ENCODE measurements around the gene MPC2. TPM values are rescaled to one million over a fixed set of nuclear protein-coding genes. Genes with fewer than 3 reads are reported as not detected.

MPC2 gene
- total and polyA plus RNA-seq, 2 of the 8 experiments (the other 6 are each of a cell fraction or from before 2014, with no cell fraction given) = 18.6 to 40.9 TPM

DNA sequence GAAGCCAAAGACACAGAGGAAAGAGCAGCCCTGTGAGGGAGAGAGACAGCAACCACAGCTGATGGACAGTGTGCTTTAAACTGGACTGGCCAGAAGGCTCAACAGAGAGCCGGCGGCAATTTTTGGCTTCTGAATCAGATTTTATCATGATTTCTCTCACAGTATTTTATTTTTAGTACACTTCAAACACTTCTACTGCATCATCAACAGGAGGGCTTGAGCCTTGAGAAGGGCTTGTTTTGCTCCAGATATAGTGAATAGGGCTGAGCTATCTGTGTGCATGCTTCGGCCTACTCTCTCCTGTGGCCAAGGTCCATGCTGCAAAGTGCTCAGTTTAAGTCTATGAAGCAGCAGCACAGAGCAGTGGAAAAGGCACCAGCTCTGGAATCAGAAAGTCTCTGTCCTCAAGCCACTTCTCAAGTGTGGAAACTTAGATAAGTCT, 56.3 kb downstream of the MPC2 start:
- H2BK20ac ChIP-seq (ENCODE audit: low read length) = no peak overlapping the region
- H3K79me1 ChIP-seq (ENCODE audit: low read depth, low read length) = no peaks in the 10 kb centered on the region
- no peak overlapping the region for H2BK5ac ChIP-seq (ENCODE audit: low read depth, low read length)
- H3K4me1 ChIP-seq (replicated peaks in 1 of 4; ENCODE audit: control insufficient read depth in 3 of 4, insufficient read depth in 4 of 4, low read length in 3 of 4) = no peaks in the 10 kb centered on the region
- H4K5ac ChIP-seq (ENCODE audit: insufficient read length, low read depth, low read length) = no peak overlapping the region
- no peak overlapping the region for H3K27ac ChIP-seq (ENCODE audit: low read depth, low read length)
- H3K56ac ChIP-seq (replicated peaks; ENCODE audit: insufficient read length, low read depth, low read length) = no peak overlapping the region
- H4K8ac ChIP-seq (ENCODE audit: extremely low read depth, insufficient read depth, low read length) = no peak overlapping the region
- no peaks in the 10 kb centered on the region for H3K27me3 ChIP-seq (replicated peaks in 1 of 4; ENCODE audit: control insufficient read depth in 3 of 4, extremely low read depth in 1 of 4, insufficient read depth in 3 of 4, low read length in 3 of 4)
- H2BK15ac ChIP-seq (ENCODE audit: low read length) = no peak overlapping the region
- no peaks in the 10 kb centered on the region for H3K9me3 ChIP-seq (ENCODE audit: insufficient read depth in 2 of 2, low read depth in 1 of 2, low read length in 1 of 2)
- no peak for DNase-seq (ENCODE audit: low read depth in 1 of 2, low spot score in 2 of 2)
- H4K91ac ChIP-seq (replicated peaks; ENCODE audit: insufficient read length, low read length) = no peak overlapping the region
- H3K4me2 ChIP-seq (ENCODE audit: insufficient read depth in 1 of 2, low read depth in 2 of 2, low read length in 2 of 2) = no peak overlapping the region
- H3K36me3 ChIP-seq (ENCODE audit: control insufficient read depth in 2 of 4, insufficient read depth in 4 of 4, low read length in 3 of 4) = no peaks in the 10 kb centered on the region
- ChIA-PET POLR2A (ENCODE audit: partially characterized antibody) (interaction anchor here (2.5 kb wide), 1 partner anchor 55 kb away, joined by 5 read pairs; no protein-coding TSS in a partner anchor), CTCF (ENCODE audit: partially characterized antibody) (interaction anchor here (0.6 to 2.0 kb wide), 4 partner anchors 9 to 163 kb away, joined by 3 to 6 read pairs (median 5); no protein-coding TSS in a partner anchor)
- H3K18ac ChIP-seq (ENCODE audit: extremely low read depth, low read length) = no peak overlapping the region
- no peak for FAIRE-seq
- no peak overlapping the region for H3K23ac ChIP-seq (ENCODE audit: insufficient read length)
- TF ChIP-seq SIRT6 (IDR thresholded peaks at IDR 0.05; ENCODE audit: low read length) (no peak), SP2 (IDR thresholded peaks at IDR 0.05; ENCODE audit: low read length) (no peak), JUND (IDR thresholded peaks at IDR 0.05; ENCODE audit: low read length) (no peak), GABPA (IDR thresholded peaks at IDR 0.05; ENCODE audit: borderline replicate concordance, insufficient read depth, low read length) (no peak), YY1 (IDR thresholded peaks at IDR 0.05; ENCODE audit: low read depth, low read length) (no peak), SRF (IDR thresholded peaks at IDR 0.05; ENCODE audit: low read depth, low read length) (no peak), PHF8 (conservative IDR thresholded peaks at IDR 0.05; ENCODE audit: low read depth, low read length) (no peak), BACH1 (IDR thresholded peaks at IDR 0.05; ENCODE audit: low read length) (no peak)
- TF ChIP-seq, protein P1, sequence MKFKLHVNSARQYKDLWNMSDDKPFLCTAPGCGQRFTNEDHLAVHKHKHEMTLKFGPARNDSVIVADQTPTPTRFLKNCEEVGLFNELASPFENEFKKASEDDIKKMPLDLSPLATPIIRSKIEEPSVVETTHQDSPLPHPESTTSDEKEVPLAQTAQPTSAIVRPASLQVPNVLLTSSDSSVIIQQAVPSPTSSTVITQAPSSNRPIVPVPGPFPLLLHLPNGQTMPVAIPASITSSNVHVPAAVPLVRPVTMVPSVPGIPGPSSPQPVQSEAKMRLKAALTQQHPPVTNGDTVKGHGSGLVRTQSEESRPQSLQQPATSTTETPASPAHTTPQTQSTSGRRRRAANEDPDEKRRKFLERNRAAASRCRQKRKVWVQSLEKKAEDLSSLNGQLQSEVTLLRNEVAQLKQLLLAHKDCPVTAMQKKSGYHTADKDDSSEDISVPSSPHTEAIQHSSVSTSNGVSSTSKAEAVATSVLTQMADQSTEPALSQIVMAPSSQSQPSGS (IDR thresholded peaks at IDR 0.05; ENCODE audit: low read length) = no peak
- no peak overlapping the region for H3K4ac ChIP-seq (replicated peaks; ENCODE audit: insufficient read length, low read depth, low read length)
- no peak overlapping the region for H2AK5ac ChIP-seq (ENCODE audit: low read depth, low read length)
- H2BK120ac ChIP-seq (replicated peaks; ENCODE audit: low read depth, low read length) = no peak overlapping the region
- H3K79me2 ChIP-seq (ENCODE audit: control insufficient read depth in 1 of 2, insufficient read depth in 2 of 2, low read length in 2 of 2) = no peaks in the 10 kb centered on the region
- H3K14ac ChIP-seq (ENCODE audit: insufficient read length) = no peak overlapping the region
- H2AFZ ChIP-seq (ENCODE audit: low read length) = no peak overlapping the region
- no peak overlapping the region for H3K9ac ChIP-seq (replicated peaks in 1 of 4; ENCODE audit: extremely low read depth in 1 of 4, low read depth in 3 of 4, low read length in 3 of 4)
- H3K4me3 ChIP-seq (ENCODE audit: extremely low read depth in 1 of 4, insufficient read depth in 2 of 4, low read depth in 3 of 4, low read length in 4 of 4) = no peak overlapping the region
- H4K20me1 ChIP-seq (replicated peaks in 1 of 2; ENCODE audit: control insufficient read depth in 1 of 2, insufficient read depth in 2 of 2, low read length in 2 of 2) = no peaks in the 10 kb centered on the region
- WGBS, 2 experiments (ENCODE audit: extremely low coverage in 1 of 2, insufficient coverage in 1 of 2, insufficient read length in 1 of 2, insufficient replicate concordance in 2 of 2, low coverage in 1 of 2, low lambda C conversion rate in 2 of 2, missing lambda C conversion rate in 1 of 2) = 94% methylated on average over 3 of the region's 3 CpGs; no CpG with 5 or more reads in 1 of the 2 experiments
- H2BK12ac ChIP-seq (ENCODE audit: low read depth, low read length) = no peak overlapping the region
- H3K23me2 ChIP-seq (ENCODE audit: low read depth, low read length) = no peaks in the 10 kb centered on the region
